OCI-LY3 (cell line): Measurements from ENCODE around the gene SIGLEC5.

Experiments
- CTCF ChIP-seq: fragments of 200-600, 300-600 bp; sonication (generic); IDR thresholded peaks from 2 replicates; pipeline ENCODE4 v1.5.1; 2014; ENCODE audit warnings: antibody characterized with exemption, low read length, low read depth
- EZH2phosphoT487 ChIP-seq: fragments of 200-600 bp; shearing (Covaris generic); IDR thresholded peaks from 2 replicates; pipeline ENCODE4 v1.6.1; 2018; ENCODE audit warnings: antibody characterized with exemption, mixed run types, low read depth

- TF ChIP-seq CTCF (no peak), EZH2phosphoT487 (no peak)
Observed at GRCh38 chr19:51651216-51651846, 21.1 kb upstream of the SIGLEC5 start.
